Urinary bladder (tissue), 4 donors: ENCODE data around the gene KIF3C. TPM values are rescaled to one million over a fixed set of nuclear protein-coding genes. Genes with fewer than 3 reads are reported as not detected.
"Not testable (repeated sequence)": the region's sequence is repeated elsewhere in the genome, so short reads cannot be mapped to it uniquely, and the experiment has no call there.

Experiments
- DNase-seq: peaks from one replicate; pipeline ENCODE4 v3.0.0-alpha.2; 2015; ENCODE audit errors: extremely low spot score
- H3K27ac ChIP-seq: one replicate; pipeline ENCODE4 v1.5.1; 2013; ENCODE audit warnings: low read depth, mild to moderate bottlenecking, moderate library complexity
- H3K36me3 ChIP-seq: one replicate; pipeline ENCODE4 v1.6.1; 2013; ENCODE audit warnings: mild to moderate bottlenecking, moderate library complexity; ENCODE audit not compliant: insufficient read depth
- H3K4me1 ChIP-seq: one replicate; pipeline ENCODE4 v1.6.1; 2013; ENCODE audit warnings: mild to moderate bottlenecking, moderate library complexity; ENCODE audit not compliant: insufficient read depth
- H3K4me3 ChIP-seq: one replicate; pipeline ENCODE4 v1.5.1; 2013; ENCODE audit warnings: low read depth, low read length
- WGBS: extraction: QIAGEN DNeasy Blood & Tissue Kit; methylation state at CpG from one replicate; pipeline ENCODE4 v1.1.7; 2013; 5-methylcytosine and 5-hydroxymethylcytosine counted together
- polyA plus RNA-seq: library from polyadenylated mRNA; stranded (reverse); fragments of 200-250 nt; gene quantifications from one replicate; pipeline ENCODE4 v1.2.3, GENCODE V29; 2013
- total RNA-seq: library from RNA; depleted of rRNA; stranded (reverse); fragments of >200 nt; gene quantifications from one replicate; pipeline ENCODE4 v1.2.3, GENCODE V29; 2014
- donor health status: healthy with polysubstance abuse.
- donor health status: healthy.

Gene KIF3C
- total and polyA plus RNA-seq, 2 donors: 5.4 to 6.9 TPM

DNA sequence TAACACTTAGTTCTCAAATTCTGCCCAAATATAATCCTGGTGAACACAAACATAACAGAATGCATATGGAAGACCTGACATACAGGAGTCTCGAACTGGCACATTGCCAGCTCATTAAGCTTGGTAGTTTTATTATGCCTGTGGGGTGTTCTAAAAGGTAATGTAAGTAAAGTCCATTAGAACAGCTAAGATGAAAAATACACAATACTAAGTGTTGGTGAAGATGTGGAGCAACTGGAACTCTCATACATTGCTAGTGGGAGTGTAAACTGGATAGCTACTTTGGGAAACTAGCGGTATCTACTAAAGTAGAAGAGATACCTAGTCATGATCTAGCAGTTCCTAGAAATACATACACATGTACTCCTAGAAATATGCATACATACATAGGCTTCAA is 27.3 kb upstream of the KIF3C start:
- Histone ChIP-seq H3K4me3 (no peak overlapping the region), H3K27ac (no peak overlapping the region), H3K4me1 (no peaks in the 10 kb centered on the region), H3K36me3 (no peaks in the 10 kb centered on the region)
- DNase-seq: no peak
- 83% methylated on average over 2 of the region's 2 CpGs for WGBS

DNA sequence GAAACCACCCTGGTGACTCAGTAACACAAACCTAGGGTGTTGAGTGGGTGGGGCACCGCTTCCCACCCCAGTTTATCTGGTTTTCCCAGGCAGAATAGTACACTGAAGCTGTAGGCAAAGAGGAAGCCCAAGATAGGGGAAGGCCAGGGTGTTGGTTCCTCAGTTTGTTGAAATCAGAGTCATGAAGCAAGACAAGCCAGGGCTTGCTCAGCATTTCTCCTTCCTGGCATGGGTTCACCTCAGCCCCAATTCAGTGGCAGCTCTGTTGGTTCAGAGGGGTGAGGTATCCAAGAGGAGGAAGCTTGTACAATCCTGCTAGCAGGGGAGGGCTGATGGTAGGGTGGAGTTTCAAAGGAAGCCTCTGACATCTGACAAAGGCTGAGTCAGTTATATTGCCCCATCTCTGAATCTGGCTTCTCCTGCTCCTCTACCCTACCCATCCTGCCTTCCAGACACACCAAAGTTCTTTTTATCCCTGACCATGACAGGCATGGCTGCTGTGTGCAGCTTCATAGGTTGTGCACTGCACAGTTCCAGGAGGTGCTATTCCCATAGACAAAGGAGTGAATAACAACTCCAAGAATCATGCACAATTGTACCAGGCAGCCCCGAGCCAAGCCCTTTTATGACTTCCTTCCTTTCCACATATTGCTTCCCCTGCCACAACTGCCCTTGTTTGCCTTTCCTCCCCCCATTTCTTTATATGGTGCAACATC is 26.7 kb upstream of the KIF3C start:
- Histone ChIP-seq H3K4me1 (no peaks in the 10 kb centered on the region), H3K27ac (no peak overlapping the region), H3K36me3 (no peaks in the 10 kb centered on the region), H3K4me3 (no peak overlapping the region)
- WGBS: 73% methylated on average over 2 of the region's 2 CpGs
- DNase-seq: peak; percentile 84

DNA sequence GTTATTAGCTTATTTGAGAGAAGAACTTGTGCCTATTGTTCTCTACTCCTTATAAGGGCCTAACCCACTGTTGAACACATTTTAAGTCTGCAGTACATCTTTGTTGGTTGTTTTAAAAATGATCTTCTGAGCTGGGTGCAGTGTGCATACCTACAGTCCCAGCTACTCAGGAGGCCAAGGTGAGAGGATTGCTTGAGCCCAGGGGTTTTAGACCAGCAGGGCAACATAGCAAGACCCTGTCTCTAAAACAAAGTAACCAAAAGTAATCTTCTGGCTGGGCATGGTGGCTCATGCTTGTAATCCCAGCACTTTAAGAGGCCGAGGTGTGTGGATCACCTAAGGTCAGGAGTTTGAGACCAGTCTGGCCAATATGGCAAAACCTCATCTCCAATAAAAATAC is 25.8 kb upstream of the KIF3C start:
- H3K36me3 ChIP-seq: no peaks in the 10 kb centered on the region
- 94% methylated on average over 1 of the region's 1 CpG for WGBS
- no peak for DNase-seq
- no peak overlapping the region for H3K4me3 ChIP-seq
- H3K27ac ChIP-seq: peak overlapping the region; percentile 39
- no peaks in the 10 kb centered on the region for H3K4me1 ChIP-seq

GRCh38 chr2:26002632-26003310 is 20.5 kb upstream of the KIF3C start:
- no peak overlapping the region for H3K27ac ChIP-seq
- no peak for DNase-seq
- 80% methylated on average over 9 of the region's 9 CpGs for WGBS

DNA sequence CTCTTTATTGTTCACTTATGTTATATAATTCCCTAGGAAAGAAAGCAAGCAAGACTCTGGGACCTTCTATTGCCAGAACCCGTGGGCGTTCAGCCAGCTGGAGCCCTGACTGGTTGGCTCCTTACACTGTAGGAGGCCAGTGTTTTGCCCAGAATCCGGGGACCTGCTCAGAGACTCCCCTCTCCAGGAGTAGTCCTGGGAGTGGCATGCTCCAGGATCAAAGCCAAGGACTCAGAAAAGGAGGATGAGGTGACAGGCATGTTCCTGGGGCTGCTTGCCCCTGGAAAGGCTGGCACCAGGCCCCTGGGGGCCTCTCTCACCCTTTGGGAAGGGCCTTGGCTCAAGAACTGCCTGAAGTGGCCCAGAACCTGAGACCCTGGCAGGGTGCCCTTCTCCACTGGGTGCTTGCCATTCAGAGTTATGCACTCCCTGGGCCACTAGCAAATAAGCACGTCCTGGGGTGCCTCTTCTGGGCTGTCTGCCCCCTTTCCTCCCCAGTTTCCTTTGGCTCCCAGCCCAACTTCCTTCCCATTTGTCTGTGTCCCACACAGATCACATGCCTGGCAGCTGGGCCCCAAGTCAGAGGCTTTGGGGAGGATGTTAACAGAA is 19.6 kb upstream of the KIF3C start:
- no peak for DNase-seq
- Histone ChIP-seq H3K4me3 (no peak overlapping the region), H3K27ac (no peak overlapping the region), H3K4me1 (no peaks in the 10 kb centered on the region), H3K36me3 (no peaks in the 10 kb centered on the region)
- WGBS: 16% methylated on average over 4 of the region's 4 CpGs

More at GRCh38 chr2:26002632-26003310, 20.5 kb upstream of the KIF3C start:
- Histone ChIP-seq H3K4me1 (no peaks in the 10 kb centered on the region), H3K4me3 (no peak overlapping the region), H3K36me3 (no peaks in the 10 kb centered on the region)

- Histone ChIP-seq H3K4me3 (no peak overlapping the region), H3K4me1 (no peaks in the 10 kb centered on the region), H3K27ac (no peak overlapping the region), H3K36me3 (no peaks in the 10 kb centered on the region)
- 49% methylated on average over 5 of the region's 5 CpGs for WGBS
- DNase-seq: no peak
Observed at GRCh38 chr2:26000561-26001082, 18.3 kb upstream of the KIF3C start.

DNA sequence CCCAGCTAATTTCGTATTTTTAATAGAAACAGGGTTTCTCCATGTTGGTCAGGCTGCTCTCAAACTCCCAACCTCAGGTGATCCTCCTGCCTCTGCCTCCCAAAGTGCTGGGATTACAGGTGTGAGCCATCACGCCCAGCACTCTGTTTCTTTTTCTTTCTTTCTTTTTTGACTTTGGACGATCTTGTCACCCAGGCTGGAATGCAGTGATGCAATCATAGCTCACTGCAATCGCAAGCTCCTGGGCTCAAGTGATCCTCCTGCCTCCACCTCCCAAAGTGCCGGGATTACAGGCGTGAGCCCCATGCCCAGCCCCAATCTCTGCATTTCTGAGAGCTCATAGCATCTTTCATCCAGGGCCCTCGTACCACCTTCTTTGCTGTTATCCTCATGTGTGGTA is 17.1 kb upstream of the KIF3C start:
- not testable (repeated sequence) for H3K27ac ChIP-seq, H3K4me1 ChIP-seq, DNase-seq, H3K4me3 ChIP-seq, H3K36me3 ChIP-seq
- WGBS: 80% methylated on average over 7 of the region's 7 CpGs

- not testable (repeated sequence) for H3K4me1 ChIP-seq, DNase-seq, H3K36me3 ChIP-seq, H3K27ac ChIP-seq, H3K4me3 ChIP-seq
- WGBS: 96% methylated on average over 13 of the region's 13 CpGs
Observed at GRCh38 chr2:25998816-25999383, 16.6 kb upstream of the KIF3C start.

DNA sequence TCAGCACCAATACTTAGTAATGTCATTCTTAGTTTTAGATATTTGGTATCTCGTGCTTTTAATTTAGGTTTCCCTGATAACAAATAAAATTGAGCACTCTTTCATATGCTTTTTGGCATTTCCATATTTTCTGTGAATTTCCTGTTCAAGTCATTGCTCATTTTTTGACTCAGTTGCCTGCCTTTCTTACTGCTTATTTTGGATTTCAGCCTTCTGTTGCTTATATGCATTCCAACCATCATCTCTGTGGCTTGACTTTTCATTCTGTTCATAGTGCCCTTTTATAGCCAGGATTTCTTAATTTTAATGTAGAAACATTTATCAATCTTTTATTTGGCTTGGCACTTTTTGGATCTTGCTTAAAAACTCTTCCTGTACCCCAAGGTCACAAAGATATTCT is 14.5 kb upstream of the KIF3C start:
- no peak overlapping the region for H3K27ac ChIP-seq
- no peaks in the 10 kb centered on the region for H3K4me1 ChIP-seq
- WGBS: 86% methylated on average over 1 of the region's 1 CpG
- no peak overlapping the region for H3K4me3 ChIP-seq
- no peaks in the 10 kb centered on the region for H3K36me3 ChIP-seq
- DNase-seq: no peak

DNA sequence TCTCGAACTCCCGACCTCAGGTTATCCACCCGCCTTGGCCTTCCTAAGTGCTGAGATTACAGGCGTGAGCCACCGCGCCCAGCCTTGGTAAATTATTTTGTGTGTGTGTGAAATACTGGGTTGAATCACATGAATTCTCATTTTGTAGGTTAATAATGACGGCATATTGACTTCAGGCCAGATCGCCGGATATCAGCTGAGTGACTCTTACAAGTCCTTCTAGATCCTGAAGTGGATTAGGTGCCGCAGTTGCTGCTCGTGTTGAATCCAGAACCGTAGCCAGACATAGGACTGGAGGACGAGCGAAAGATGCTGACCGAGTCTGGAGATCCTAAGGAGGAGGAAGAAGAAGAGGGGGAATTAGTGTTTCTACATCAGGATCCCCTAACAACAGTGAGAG is 12.2 kb upstream of the KIF3C start:
- Histone ChIP-seq H3K36me3 (no peaks in the 10 kb centered on the region), H3K4me1 (no peaks in the 10 kb centered on the region), H3K27ac (no peak overlapping the region), H3K4me3 (no peak overlapping the region)
- WGBS: 92% methylated on average over 15 of the region's 15 CpGs
- no peak for DNase-seq

DNA sequence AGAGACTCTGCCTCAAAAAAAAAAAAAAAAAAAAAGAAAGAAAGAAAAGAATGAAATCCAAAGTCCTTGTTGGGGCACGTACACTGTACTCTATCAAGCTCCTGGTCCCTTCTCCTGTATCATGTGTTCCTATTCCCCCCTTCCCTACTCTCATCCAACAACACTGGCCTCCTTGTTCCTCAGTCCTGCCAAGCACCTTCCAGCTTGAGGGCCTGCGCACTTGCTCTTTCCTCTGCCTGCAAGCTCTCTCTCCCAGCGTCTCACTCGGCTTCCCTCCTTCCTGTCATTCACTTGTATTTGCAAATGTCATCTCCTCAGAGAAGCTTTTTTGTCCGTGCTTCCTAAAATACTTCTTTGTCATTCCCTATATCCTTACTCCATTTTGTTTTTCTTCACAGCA is 10.8 kb upstream of the KIF3C start:
- no peak overlapping the region for H3K4me3 ChIP-seq
- H3K27ac ChIP-seq: no peak overlapping the region
- 76% methylated on average over 5 of the region's 5 CpGs for WGBS
- H3K36me3 ChIP-seq: no peaks in the 10 kb centered on the region
- no peak for DNase-seq
- no peaks in the 10 kb centered on the region for H3K4me1 ChIP-seq

GRCh38 chr2:25992556-25992955 is 10.3 kb upstream of the KIF3C start:
- H3K27ac ChIP-seq: no peak overlapping the region
- H3K36me3 ChIP-seq: no peaks in the 10 kb centered on the region
- DNase-seq: no peak
- no peak overlapping the region for H3K4me3 ChIP-seq
- 88% methylated on average over 8 of the region's 8 CpGs for WGBS
- H3K4me1 ChIP-seq: no peaks in the 10 kb centered on the region

GRCh38 chr2:25991965-25992364 is 9.7 kb upstream of the KIF3C start:
- 73% methylated on average over 3 of the region's 3 CpGs for WGBS
- Histone ChIP-seq H3K36me3 (no peaks in the 10 kb centered on the region), H3K4me1 (no peaks in the 10 kb centered on the region), H3K27ac (no peak overlapping the region), H3K4me3 (no peak overlapping the region)
- DNase-seq: no peak

DNA sequence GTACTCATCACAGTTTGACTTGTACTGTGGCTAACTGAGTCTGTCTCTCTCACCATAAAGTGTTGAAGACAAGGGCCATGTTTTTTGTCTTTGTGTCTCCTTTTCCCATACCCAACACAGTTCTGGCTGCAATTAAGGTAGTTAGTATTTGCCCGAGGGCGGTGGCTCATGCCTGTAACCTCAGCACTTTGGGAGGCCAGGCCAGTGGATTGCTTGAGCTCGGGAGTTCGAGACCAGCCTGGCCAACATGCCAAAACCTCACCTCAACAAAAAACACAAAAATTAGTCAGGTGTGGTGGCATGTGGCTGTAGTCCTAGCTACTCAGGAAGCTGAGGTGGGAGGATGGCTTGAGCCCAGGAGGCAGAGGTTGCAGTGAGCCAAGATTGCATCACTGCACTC is 6.9 kb upstream of the KIF3C start:
- H3K4me3 ChIP-seq: no peak overlapping the region
- 89% methylated on average over 4 of the region's 4 CpGs for WGBS
- no peaks in the 10 kb centered on the region for H3K4me1 ChIP-seq
- no peak overlapping the region for H3K27ac ChIP-seq
- DNase-seq: no peak
- no peaks in the 10 kb centered on the region for H3K36me3 ChIP-seq
